GM21737 (cell line): ENCODE data around the gene COQ10A.

Experiments
- ATAC-seq: cut with Tn5 transposase; IDR thresholded peaks from one replicate; pipeline ENCODE4 v1.9.1; 2021; ENCODE audit warnings: mild to moderate bottlenecking, moderate library complexity; ENCODE audit not compliant: unreplicated experiment

COQ10A gene

DNA sequence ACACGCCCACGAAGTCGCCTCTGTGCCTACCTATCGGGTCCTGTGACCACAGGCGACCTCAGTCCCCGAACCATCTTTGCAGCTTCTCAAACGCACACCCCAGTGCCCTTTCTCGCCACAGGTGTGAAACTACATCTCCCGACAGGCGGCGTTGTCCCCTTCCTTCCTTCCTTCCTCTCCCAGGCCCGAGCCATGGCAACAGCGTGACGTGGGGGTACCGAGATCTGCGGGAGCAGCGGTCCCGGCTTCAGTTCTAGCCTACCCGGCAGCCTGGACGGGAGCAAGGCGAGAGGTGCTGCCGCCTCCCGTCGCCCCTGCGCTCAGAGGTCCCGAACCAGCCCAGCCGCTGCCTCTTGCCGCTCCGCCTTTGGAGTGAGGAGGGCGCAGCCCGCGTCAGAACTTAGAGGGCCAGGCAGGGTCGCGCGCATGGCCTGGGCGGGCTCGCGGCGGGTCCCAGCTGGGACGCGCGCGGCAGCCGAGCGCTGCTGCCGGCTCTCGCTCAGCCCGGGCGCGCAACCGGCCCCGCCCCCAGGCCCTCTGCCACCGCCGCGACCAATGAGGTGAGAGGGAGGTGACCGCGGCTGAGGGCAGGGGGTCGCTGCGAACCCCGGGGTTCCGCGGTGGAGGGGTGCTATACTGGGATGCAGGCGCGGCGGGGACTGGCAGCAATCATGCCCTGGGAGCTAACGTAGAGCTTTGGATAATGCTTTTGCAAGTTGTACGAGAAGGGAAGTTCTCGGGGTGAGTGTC is at the start of gene COQ10A:
Gene COQ10A, plus strand, starts transcription at position 250 of the 750 bp plus-strand sequence. Its CDS starts 177 bp downstream, at position 427.
- ATAC-seq = peak; percentile 97

DNA sequence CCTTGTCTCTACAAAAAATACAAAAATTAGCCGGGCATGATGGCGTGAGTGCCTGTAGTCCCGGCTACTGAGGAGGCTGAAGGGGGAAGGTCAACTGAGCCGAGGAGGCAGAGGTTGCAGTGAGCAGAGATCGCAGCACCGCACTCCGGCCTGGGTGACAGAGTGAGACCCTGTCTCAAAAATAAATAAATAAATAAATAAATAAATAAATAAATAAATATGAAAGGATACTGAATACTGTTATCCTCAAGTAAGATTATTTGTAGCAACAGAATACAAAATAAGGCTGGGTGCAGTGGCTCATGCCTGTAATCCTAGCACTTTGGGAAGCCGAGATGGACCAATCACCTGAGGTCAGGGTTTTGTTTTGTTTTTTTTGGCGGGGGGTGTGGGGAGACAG is 46.9 kb upstream of the COQ10A start:
- ATAC-seq = no peak

DNA sequence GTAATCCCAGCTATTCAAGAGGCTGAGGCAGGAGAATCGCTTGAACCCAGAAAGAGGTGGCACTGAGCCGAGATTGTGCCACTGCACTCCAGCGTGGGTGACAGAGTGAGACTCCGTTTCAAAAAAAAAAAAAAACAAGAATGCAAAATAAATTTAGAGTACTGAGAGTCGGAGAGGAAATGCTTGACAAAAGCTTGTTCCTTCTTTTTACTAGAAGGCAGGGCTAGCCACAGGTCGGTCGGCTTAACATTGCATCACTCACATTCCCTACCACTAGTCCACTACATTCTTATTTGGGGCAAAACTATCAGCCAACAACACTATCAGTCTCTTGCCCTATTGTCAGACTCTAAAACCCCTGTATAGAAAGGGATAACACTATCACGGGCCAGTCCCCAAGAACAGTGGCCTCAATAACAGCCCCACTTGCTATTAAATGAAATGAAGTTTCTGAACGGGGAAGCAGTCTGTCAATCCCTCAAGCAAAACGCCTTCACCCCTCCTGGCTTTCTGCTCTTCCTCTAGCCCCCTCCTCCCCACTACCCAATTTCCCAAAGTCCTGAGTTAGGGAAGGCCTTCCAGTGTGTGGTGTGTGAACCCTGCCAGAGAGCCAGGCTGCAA is 46.0 kb upstream of the COQ10A start:
- ATAC-seq = no peak

DNA sequence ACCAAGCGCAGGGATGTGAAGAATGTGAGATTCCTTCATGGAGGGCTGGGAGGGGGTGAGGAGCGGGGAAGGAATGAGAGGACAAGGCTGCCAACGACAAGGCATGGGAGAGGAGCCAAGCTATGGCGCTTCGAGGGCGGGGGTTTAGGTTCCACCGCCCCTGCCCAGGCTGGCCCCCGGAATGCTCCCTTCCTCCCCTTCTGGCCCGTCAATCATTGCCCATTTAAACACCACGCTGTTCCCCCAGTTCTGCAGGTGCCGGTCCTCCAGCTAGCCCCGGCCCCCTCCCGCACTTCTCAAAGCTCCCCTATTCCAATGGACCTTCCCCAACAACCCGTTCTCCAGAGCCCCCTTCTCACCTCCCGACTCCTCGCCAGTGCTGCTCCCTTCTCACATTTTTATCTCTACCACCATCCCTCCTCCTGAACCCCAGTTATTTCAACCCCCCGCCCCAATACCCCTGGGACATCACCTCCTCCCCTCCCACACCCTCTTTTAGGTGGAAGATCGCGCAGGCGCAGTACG is 45.4 kb upstream of the COQ10A start:
- ATAC-seq = peak; percentile 8

DNA sequence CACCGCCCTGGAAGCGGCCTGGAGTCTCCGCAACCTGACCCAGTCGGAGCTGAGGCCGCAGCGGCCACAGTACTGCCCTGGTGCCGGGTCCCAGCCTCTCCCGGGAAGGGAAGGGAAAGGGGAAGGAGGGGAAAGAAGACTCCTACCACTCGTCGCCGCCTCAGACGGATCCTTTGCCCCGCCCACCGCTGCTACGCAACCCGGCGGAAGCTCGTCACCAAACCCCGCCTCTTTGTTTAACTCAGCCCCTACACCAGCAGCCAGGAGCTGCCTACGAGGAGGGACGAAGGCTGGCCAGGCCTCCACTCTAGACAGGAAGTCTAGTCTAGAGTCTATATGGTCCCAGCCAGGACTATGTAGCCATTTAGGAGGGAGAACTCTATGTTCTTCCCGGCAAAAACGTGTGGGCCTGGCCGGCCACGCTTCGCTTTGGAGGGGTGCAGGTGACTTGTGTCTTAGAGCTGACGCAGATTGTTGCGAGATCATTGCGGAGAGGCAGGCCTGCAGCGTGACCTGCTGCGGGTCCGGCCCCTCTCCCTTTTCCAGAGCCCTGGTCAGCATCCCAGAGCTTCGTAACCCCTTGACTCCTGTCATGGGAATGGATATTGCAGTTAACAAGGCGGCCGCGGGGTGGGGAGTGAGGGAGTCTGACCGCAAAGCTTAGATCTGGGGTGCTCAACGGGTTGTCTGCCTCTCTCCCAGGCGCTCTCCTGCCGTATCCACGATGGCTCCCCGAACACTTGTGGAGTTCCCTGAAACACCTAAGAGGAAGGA is 44.8 kb upstream of the COQ10A start, which contains the start of gene RNF41:
Gene RNF41, minus strand, starts transcription at position 166 of the 774 bp plus-strand sequence. CDS start 7,875 bp downstream, outside the sequence.
- ATAC-seq = peak; percentile 73

DNA sequence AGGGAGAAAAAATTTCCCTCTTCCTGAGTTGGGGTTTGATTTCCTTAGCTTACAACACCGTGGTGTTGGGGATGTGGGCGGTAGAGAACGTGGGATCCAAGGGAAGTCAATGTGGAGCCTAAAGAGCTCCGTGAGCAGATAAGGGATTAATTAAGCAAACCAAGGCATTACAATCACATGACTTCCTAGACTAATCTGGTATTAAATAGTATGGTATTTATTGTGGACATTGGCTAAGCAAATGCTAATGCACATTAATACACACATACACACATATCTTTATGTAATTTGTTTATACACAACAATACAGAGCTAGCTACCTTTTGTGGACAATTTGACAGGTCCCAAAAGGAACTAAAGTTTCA is 44.2 kb upstream of the COQ10A start:
- ATAC-seq = no peak

DNA sequence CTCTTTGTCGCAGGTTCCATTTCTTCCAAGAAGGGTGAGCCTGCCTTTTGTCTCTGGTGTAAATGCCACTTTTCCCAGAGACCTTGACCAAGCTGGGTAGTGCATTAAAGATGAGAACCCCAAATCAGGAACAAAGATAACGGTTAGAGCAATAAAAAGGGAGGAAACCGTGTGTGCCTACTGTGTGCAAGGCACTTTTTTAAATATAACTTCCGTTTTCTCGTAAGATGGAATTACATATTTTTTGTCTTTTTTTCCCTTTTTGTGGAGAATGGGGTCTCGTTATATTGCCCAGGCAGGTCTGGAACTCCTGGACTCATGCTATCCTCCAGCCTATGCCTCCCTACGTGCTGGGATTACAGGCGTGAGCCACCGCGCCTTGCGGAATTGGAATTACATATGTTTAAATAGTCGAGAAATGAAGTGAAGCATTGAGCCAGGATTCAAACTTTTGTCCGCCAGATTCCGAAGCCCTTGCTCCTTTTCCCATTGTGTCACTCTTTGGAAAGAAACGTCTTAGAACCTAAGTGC is 43.1 kb upstream of the COQ10A start:
- no peak for ATAC-seq

DNA sequence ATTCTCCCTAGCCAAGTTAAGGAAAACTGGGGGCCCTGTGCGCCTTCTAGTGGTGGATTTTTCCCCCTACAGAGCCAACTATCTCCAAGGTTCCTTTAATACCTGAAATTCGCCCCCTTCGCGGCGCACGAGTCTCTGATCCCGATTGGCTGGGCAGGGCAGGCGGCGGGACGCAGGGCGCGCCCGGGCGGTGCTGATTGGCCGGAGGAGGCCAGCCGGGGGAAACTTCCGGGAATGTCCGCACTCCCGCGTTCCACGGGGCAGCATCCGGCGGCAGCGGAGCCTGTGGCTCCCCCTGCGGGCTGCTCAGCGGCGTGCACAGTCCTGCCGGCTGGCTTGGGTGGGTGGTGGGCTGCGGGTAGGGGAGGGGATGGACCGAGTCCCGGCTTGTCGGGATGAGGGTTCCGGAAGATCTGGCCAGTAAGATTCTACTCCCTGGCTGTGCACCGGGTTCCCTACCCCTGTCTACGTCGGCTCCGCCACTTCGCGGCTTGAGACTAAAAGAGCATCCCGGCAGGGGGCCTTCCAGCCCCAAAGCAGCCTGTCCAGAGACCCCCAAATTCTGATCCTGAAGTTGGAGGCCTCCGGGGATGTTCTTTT is 42.5 kb upstream of the COQ10A start, which contains the start of gene NABP2:
Gene NABP2, plus strand, starts transcription at position 241 of the 600 bp plus-strand sequence. CDS start 515 bp downstream, outside the sequence.
- peak; percentile 71 for ATAC-seq

DNA sequence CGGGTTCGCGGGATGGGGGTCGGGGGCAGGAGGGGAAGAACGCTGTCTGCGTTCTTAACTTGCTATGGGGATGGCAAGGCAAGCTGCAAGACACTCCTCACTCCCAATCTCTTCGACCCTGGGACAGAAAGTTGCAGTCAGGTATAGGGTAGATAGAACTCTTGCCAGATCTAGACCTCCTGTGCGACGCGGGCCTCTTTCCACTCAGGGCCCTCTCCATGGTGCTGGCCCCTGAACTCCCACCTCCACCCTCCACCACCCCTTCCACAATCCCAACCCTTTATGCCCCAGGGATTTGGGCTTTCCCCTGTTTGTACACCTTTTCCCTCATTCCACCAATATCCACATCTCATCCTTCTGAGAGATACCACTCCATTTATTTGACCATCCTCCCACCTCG is 41.8 kb upstream of the COQ10A start:
- no peak for ATAC-seq

DNA sequence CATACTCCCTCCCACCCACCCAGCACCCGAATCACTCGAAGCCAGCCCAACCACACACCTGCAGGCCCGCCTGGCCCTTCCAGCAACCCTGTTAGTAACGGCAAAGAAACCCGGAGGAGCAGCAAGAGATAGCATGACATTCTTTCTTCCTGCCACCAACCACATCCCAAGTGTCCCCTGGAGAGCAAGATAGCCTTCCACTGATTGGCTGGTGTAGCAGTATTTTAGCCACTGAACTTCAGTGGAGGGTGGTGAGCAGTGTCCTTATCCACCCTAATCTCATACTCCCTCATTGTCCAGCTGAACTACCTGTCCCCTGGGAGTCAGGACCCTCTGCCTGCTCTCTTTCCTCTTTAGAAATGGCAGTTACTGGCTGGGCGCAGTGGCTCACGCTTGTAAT is 37.7 kb upstream of the COQ10A start:
- ATAC-seq = no peak

DNA sequence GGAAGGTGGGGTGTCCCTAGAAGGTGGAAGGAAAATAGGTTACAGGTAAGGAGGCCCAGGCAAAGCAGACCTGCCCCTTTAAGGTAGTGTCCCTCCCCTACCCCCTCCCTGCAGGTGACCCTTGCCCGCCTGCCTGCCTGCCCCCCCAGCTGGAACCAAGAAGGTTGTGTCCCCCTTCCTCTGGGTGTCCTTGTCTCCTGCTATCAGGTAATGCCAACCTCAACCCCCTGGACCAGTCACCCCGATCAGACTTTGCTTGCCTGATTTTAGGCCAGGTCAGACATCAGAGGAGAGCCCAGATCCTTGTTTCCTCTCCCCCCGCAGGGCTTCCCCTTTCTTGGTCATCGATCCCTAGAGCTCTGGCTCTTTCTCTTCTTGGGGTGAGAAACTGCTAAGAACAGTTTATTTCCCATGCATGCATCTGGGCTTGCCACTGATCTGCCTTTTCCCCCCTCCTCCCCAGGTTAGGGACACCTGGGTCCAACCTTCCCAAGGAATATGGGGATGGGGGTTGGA is 36.8 kb upstream of the COQ10A start, which contains the start of gene SLC39A5:
Gene SLC39A5, plus strand, starts transcription at position 136 of the 516 bp plus-strand sequence. CDS start 1,224 bp downstream, outside the sequence.
- ATAC-seq = no peak

DNA sequence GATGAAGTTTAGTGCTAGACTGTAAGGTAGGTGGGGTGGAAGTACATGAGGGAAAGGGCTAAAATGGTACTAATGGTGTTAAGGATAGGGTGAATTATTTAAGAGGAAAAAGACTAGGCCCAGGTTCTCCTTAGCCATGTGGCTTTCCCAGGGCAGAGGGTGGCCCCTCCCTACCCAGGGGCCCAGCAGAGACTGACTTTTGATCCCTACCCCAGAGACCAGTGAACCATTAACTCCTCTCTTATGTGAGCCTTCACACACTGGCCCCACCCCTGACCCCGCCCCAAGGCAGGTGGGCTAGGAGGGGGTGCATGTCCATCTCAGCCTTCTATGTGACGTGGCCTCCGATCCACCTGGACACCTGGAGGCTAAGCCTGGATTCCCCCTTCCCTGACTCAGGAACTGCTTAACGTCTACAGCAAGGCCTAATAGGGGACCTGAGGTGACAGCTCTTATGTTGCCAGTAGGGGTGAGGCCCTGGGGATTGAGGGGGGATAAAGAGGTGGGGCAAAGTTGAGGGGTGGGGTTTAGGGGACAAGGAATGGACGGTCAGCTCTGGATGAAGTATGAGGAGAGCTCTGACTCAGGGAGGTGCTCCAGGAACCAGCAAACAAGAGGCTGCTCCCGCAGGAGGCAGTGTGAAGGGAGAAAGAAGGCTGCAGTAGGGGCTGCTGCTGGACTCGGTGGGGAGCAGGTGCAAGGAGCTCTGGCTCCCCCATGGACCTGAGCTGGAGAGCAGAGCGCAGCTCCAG is 36.1 kb upstream of the COQ10A start:
- ATAC-seq = no peak

DNA sequence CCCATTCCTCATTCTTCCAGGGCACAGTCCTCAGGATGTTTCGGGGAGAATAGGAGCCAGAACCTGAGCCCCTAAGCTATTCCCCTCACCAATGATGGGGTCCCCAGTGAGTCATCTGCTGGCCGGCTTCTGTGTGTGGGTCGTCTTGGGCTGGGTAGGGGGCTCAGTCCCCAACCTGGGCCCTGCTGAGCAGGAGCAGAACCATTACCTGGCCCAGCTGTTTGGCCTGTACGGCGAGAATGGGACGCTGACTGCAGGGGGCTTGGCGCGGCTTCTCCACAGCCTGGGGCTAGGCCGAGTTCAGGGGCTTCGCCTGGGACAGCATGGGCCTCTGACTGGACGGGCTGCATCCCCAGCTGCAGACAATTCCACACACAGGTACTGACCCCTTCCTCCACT is 35.6 kb upstream of the COQ10A start:
- ATAC-seq = no peak

DNA sequence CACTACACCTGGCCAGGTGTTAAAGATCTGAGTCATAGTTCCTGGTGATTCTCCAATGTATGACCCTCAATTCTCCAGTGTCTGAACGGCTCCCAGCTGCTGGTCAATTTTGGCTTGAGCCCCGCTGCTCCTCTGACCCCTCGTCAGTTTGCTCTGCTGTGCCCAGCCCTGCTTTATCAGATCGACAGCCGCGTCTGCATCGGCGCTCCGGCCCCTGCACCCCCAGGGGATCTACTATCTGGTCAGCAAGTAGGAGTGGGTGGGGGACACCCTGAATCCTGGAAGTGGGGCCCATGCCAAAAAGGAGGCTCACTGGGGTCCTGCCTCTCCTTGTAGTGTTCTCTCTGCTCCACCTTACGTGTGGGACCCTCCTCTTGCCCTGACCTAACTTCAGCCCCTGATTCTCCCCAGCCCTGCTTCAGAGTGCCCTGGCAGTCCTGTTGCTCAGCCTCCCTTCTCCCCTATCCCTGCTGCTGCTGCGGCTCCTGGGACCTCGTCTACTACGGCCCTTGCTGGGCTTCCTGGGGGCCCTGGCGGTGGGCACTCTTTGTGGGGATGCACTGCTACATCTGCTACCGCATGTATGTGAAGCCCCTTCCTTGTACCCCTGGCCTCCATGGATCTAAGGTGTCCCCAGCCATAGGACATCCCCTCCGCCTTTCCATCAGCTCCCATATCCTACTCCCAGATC is 31.9 kb upstream of the COQ10A start:
- ATAC-seq = no peak

DNA sequence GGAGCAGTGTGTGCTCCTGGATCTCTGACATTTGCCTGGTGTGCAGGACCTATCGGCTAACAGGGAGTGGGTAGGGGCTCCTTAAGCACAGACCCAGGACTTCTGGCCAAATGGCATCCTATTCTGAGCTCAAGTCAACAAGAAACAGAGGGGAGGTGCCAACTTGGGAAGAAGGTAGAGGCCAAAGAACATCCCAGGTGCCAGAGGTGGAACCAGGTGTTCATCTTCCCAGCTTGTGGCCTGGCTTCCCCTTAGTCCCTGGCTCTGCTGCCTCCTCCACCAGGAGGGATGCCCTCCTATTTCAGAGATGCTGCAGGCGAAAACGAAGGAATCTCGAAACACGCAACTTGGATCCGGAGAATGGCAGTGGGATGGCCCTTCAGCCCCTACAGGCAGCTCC is 30.7 kb upstream of the COQ10A start:
- no peak for ATAC-seq

DNA sequence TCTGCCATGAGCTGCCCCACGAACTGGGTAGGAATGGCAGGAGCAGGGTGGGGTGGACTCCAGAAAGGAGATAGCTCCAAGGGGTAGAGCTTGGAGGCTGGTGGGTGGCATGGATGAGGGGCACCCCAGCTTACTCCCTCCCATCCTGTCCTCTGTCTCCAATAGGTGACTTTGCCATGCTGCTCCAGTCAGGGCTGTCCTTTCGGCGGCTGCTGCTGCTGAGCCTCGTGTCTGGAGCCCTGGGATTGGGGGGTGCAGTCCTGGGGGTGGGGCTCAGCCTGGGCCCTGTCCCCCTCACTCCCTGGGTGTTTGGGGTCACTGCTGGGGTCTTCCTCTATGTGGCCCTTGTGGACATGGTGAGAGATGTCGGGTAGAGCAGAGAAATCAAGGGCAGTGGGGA is 29.8 kb upstream of the COQ10A start:
- no peak for ATAC-seq

DNA sequence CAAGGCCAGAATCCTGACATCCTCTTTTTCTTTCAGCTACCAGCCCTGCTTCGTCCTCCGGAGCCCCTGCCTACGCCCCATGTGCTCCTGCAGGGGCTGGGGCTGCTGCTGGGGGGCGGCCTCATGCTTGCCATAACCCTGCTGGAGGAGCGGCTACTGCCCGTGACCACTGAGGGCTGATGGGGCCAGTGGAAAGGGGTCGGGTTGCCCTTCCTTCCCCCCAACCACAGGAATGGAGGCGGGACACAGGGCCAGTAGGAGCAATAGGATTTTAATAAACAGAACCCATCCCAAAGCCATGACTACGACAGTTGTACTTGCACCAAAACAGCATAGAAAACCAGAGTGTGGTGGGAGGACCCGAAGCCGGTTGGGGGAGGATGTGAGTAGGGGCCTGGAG is 29.2 kb upstream of the COQ10A start:
- ATAC-seq = no peak

DNA sequence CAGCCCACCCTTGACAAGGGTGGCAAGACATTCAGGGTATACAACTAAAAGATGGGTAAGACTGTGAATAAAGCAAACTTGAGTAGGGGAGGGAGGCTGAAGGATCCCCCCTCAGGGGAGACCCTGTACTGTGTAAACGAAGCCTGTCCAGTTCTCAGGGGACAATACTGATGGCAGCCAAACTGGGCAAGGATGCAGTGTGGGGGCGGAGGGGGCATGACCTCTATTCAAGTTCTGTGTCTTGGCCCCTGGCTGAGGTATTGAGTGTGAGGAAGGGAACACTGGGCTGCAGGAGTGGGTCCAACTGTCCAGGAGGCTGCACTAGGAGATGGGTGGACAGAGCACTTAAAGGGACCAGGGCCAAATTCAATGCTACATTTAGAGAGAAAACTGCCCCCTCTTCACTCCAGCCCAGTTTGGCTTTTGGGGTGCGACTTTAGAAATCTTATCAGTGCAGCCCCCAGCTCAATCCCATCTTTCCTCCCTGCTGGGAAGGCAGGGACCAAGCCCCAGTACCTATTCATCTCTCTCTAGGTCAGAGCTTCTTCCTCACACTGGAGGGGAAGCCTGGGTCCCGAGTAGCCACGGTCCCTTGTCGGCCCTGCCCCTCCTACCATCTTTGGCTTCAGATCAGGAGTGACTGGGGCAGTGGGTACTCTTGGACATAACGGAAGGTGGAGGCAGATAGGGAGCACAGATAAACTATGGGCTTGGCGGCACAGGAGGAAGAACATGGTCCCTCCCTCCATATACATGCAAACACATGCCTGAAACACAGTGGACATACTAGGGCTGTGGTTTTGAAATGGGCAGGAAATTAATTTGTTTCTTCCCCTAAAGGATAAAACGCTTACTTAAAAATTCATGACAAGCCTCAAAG is 25.1 kb upstream of the COQ10A start:
- ATAC-seq = no peak
